CD4-positive, alpha-beta T cell treated with Interleukin-6 for 4 hours (primary cell): ENCODE results near the gene DNAJC11.
"Not testable (repeated sequence)": the region's sequence is repeated elsewhere in the genome, so short reads cannot be mapped to it uniquely, and the experiment has no call there.

Source experiments
- DNase-seq: peaks from one replicate; pipeline ENCODE4 v3.0.0-alpha.2; 2020; ENCODE audit warnings: mixed read lengths

The DNAJC11 gene

GRCh38 chr1:6623269-6623965 is 78.2 kb downstream of the DNAJC11 start:
- no peak for DNase-seq

DNA sequence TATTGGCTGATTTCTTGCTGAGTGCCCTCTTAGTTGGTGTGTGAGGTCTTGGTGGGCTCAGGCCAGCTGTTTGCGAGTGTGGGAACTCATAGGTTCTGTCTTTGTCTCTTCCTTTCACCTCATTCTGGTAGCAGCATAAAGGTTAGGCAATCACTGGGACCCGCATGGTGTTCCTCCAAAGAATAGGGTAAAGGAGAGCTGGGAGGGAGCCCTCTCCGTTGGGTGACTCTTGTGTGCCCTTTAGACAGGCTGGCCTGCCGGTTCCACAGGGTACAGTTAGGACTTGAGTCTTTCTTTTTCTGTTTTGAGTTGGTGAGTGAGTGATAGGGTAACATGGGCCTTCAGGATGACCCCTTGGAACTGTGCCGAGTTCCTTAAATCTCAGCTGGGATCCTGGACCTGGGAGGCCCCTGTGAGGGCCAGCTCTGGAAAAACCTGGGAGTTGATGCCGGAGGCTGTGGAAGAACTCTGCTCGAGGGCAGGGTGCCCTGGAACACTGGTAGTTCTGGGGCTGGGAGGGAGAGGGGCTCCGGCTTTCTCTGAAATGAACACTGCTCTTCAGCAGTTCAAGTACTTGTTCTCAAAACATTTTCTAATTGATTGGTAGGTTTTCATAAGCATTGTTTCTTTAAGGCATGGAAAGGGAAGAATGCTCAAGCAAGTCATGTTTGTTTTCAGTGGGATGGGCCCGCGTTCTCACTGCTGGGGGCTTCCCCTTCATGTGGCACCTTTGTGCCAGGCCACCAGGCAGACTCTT is 79.0 kb downstream of the DNAJC11 start:
- no peak for DNase-seq

DNA sequence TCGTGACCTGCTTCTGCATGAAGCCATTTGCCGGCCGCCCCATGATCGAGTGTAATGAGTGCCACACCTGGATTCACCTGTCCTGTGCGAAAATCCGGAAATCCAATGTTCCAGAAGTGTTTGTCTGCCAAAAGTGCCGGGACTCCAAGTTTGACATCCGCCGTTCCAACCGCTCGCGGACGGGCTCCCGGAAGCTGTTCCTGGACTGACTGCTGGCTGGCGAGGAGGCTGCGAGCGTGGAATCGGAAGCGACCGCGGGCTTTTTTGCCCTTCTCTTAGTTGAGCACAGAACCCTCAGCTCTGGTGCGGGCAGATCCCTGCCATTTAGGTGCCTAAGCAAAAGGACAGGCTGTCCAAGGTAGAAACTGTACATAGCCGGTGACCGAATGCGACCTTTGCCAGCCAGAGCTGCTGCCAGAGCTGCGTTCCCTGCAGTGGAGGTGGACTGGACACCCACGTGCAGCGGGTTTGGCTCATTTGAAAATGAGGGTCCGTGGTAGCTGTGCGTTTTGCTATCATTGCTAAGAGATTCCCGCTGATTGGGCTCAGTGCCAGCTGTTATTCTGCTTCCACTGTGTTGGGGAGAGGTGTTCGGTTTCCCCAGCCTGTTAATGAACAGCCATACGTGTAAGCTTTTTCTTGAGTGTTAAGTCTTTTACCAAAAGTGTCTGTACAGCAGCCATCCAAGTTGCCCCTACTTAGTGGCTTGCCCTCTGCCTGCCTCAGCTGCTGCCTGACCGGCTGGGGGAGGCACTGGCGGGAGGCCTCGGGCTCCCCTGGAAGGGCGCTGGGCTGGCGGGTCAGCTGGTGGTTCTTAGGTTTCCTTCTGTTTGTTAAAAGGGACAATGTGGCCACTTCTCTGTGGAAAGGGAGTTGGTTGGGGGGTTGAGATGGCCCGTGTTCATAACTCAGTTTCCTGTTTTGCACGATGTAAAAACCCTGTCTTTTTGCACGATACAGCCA is 79.9 kb downstream of the DNAJC11 start:
- DNase-seq = no peak

- no peak for DNase-seq
These were observed 82.6 kb downstream of the DNAJC11 start for GRCh38 chr1:6619045-6619444.

GRCh38 chr1:6614929-6615785 is 86.5 kb downstream of the DNAJC11 start:
- no peak for DNase-seq

DNA sequence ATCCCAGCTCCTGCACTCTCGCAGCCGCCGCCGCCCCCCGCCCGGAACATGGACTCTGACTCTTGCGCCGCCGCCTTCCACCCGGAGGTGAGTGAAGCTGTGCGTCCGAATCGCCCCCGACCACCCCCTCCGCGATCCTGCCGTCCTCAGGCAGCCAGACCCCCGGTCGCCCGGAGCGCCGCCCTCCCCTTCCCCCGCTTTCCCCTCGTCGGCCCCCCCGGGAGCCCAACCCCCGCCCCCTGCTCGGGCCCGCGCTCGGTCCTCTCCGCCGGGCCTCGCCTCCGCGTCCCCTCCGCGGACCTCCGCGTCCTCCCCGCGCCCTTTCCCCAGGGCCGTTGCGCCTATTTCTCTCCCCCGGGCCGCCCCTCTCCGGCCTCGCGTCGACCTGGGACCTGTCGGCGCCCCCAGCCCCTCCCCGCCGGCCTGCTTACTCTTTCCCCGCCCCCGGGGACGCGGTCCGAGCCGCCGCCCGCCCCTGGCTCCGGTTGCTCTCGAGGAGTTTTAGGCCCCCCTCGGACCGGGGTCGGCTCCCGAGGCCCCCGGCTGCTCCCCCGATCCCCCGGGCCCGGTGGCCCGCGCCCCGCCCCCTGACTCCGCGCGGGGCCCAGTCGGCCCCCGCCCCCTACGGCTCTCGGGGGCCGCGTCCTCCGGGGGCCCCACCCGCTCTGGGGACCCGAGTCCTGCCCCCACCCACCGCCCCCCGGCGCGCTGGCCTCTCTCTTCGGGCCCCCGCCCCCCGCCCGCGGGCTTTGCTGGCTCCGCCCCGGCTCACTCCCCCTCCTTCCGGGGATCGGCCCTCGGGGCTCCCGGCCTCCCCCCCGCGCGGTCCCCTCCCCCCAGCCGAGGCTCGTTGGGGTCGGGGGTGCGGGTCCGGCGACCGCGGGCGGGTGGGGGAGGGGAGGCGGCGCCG is 87.3 kb downstream of the DNAJC11 start:
- DNase-seq = peak; percentile 67

GRCh38 chr1:6613361-6614018 is 88.1 kb downstream of the DNAJC11 start, which contains the start of gene PHF13:
Gene PHF13 (plus strand): TSS chr1:6613731. CDS start chr1:6614067, 336 bp downstream.
- peak; percentile 99 for DNase-seq

GRCh38 chr1:6612641-6613360 is 88.8 kb downstream of the DNAJC11 start:
- DNase-seq = no peak

DNA sequence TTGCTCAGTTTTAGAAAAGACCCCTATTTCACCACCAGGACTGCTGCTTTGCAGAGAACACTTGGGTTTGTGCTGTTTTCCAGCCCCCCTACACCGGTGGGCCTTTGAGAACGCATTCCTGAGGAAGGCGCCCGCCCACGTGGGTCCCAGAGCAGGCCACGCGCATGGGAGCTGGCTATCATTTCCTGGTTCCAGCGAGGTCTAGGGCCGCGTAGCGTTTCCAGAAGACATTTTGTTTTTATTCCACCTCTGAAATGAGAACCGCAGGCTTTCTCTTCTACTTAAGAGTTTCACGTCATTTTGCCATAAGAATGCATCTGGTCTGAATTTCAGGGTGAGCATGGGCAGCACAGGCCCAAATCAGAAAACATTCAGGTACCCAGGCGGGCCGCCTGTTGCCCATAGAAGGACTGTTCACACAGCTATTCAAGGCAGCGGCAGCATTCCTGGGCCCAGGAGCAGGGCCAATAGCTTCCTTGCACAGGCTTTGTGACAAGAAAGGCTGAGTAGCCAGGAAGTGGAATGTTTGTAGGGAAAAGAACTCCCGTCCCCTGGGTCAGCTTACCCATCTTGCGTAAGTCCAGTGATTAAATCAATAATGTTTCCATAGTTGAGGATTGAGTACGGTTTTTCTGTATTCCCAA is 97.6 kb downstream of the DNAJC11 start:
- DNase-seq = peak; percentile 43

DNA sequence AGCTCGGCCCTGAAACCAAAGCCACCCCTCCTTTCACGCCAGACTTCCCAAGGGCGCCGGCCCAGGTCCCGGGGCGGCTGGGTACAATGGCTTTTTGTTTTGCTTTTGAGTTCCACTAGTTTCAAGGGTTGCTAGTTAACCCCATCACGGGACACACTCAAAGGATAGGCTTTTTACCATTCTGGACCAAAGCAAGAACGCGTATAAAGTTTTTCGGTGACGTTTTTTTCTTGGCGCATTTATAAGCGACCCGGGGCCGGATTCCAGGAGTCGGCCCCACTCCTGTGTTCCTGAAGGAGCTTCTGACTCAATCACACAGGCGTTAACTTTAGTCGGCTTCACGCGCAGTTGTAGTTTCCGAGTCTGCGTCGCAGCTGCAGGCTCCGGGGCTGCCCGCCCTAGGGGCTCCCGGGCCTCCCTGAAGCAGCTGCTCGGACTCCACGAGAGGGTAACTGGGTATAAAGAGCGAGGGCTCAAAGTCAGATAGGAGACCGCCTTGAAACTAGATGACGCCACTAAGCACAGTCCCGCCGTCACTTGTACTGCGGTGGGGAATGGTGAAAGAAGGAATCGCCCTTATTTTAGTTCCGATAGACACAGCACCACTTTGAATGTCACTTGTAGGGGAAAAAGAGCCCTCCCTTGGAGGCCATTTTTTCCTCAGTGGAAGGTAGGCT is 98.2 kb downstream of the DNAJC11 start:
- peak; percentile 62 for DNase-seq

DNA sequence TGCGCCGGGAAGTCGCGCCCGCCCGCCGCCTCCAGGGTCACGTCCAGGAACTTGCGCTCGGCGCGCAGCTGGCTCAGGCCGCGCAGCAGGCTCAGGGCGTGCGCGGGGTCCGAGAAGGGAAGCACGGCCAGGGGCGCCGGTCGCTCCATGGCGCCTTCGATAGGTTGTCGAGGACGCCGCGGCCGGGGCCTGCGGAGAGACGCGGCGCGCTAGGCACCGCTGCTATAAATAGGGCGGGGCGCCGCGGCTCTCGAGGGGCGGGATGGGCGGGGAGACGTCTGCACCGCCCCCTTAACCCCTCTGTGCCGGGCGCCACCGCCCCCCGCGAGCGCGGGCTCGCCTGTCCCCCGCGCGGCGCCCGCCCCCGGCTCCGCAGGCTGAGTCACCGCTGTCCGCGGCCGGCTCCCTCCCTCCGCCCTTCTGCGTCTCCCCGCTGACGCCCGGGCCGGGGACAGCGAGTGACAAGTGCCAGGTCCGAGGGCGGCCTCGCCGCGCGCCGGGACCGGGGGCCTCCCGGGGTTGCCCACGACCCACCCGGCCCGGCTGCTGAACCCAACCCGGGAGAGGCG is 98.9 kb downstream of the DNAJC11 start, which contains the start of gene KLHL21:
Gene KLHL21 (minus strand): TSS at position 201 of the 569 bp plus-strand sequence. CDS start 52 bp downstream, at position 149.
- DNase-seq = peak; percentile 93

GRCh38 chr1:6601923-6602668 is 99.5 kb downstream of the DNAJC11 start:
- DNase-seq = peak; percentile 50

DNA sequence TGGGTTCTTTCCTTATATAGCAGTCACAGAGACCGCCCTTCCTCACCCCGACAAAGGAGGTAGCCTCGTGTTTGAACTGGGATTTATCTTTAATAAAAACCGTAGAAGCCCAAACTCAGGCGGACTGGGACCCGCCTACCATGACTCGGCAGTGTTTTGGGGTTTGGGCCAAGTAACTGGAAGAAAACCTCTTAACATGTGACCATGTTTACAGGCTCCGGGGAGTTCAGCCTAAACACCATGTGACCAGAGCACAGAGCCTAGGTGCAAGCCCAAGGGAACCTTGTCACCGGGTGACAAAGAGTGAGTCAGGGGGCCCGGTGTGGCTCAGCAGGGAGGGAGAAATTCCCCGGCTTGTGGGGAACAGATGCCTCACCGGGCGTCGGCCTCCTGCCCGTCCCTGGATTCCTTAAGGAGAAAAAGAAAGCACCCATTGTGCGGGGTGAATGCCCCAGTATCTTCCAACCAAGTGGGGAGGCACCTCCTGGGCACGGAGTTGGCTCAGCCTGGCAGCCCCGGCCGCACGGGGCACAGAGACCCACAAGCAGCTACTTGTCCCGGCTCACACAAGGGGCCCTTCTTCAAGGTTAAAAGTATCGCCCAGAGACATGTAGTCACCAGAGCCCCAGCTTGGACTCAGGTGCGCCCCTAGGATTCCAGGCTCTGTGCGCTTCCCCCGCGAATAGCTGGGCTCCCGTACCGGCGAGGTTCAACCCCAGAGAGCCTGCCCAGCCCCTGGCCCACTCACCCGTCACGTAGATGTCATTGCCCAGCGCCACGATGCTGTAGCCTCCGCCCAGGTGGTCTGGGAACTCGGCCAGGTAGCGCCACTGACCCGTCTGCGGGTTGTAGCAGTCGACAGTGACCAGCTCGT is 100.3 kb downstream of the DNAJC11 start:
- DNase-seq = peak; percentile 83

DNA sequence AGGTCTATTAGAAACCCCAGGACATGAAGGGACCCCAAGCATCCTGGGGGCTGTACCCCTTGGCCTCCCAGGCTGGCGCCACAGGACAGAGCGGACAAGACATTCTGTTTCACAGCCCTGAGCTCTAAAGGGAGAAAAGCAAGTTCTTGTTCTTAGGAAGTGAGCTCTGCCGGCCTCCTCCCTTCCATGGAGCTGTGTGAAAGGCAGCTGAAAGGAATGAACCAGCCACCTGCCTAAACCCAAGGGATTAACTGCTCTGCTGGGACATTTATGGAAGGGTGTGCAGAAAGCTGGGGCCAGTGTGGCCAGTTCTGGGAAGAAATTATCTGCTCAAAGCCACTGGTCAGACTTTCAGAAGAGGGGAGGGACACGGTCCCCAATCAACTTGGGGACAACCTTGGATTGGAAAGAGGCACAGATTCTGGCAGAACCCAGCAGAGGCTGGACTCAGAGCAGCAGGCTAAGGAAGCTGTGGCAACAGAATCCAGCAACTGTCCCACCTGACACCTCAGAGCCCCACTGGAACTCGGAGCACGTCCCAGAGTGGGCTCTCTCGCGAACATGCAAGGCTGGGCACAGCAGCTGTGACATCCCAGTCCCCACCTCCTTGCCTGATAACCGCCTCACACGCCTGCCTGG is 101.1 kb downstream of the DNAJC11 start:
- no peak for DNase-seq

- DNase-seq = not testable (repeated sequence)
These were observed 101.6 kb downstream of the DNAJC11 start for GRCh38 chr1:6599991-6600390.
